HG02973 (cell line): ENCODE data around the gene ADCY3.

Source experiments
- ATAC-seq: cut with Tn5 transposase; IDR thresholded peaks from one replicate; pipeline ENCODE4 v1.9.1; 2021; ENCODE audit warnings: moderate library complexity; ENCODE audit not compliant: unreplicated experiment

The ADCY3 gene

GRCh38 chr2:24832931-24833701 is 86.9 kb downstream of the ADCY3 start:
- ATAC-seq, result no peak

GRCh38 chr2:24832521-24832920 is 87.5 kb downstream of the ADCY3 start:
- ATAC-seq, result no peak

- ATAC-seq, result no peak
These were observed 88.0 kb downstream of the ADCY3 start for GRCh38 chr2:24832073-24832461.

- ATAC-seq, result no peak
These were observed 88.6 kb downstream of the ADCY3 start for GRCh38 chr2:24831221-24832072.

GRCh38 chr2:24830786-24831185 is 89.3 kb downstream of the ADCY3 start:
- ATAC-seq, result no peak

- no peak for ATAC-seq
These were observed 89.7 kb downstream of the ADCY3 start for GRCh38 chr2:24830351-24830750.

GRCh38 chr2:24828238-24828996 is 91.6 kb downstream of the ADCY3 start:
- no peak for ATAC-seq

- ATAC-seq, result peak; percentile 66
These were observed 92.5 kb downstream of the ADCY3 start for GRCh38 chr2:24827321-24828237.

GRCh38 chr2:24826773-24827145 is 93.3 kb downstream of the ADCY3 start:
- ATAC-seq, result no peak

- ATAC-seq, result no peak
These were observed 93.9 kb downstream of the ADCY3 start for GRCh38 chr2:24825883-24826772.

GRCh38 chr2:24824966-24825882 is 94.8 kb downstream of the ADCY3 start:
- no peak for ATAC-seq

GRCh38 chr2:24824071-24824588 is 95.9 kb downstream of the ADCY3 start:
- no peak for ATAC-seq

- ATAC-seq, result no peak
These were observed 97.9 kb downstream of the ADCY3 start for GRCh38 chr2:24822049-24822706.

GRCh38 chr2:24821433-24821891 is 98.6 kb downstream of the ADCY3 start:
- no peak for ATAC-seq

- ATAC-seq, result no peak
These were observed 99.2 kb downstream of the ADCY3 start for GRCh38 chr2:24820598-24821432.

GRCh38 chr2:24820175-24820513 is 99.9 kb downstream of the ADCY3 start:
- ATAC-seq, result no peak
